Fibroblast of peridontal ligament (primary cell): ENCODE results near the gene MYO1A.
"Not testable (repeated sequence)": the region's sequence is repeated elsewhere in the genome, so short reads cannot be mapped to it uniquely, and the experiment has no call there.

Experiments
- DNase-seq: peaks from one replicate; pipeline ENCODE4 v3.0.0-alpha.2; 2010; ENCODE audit errors: extremely low read depth

Gene MYO1A

DNA sequence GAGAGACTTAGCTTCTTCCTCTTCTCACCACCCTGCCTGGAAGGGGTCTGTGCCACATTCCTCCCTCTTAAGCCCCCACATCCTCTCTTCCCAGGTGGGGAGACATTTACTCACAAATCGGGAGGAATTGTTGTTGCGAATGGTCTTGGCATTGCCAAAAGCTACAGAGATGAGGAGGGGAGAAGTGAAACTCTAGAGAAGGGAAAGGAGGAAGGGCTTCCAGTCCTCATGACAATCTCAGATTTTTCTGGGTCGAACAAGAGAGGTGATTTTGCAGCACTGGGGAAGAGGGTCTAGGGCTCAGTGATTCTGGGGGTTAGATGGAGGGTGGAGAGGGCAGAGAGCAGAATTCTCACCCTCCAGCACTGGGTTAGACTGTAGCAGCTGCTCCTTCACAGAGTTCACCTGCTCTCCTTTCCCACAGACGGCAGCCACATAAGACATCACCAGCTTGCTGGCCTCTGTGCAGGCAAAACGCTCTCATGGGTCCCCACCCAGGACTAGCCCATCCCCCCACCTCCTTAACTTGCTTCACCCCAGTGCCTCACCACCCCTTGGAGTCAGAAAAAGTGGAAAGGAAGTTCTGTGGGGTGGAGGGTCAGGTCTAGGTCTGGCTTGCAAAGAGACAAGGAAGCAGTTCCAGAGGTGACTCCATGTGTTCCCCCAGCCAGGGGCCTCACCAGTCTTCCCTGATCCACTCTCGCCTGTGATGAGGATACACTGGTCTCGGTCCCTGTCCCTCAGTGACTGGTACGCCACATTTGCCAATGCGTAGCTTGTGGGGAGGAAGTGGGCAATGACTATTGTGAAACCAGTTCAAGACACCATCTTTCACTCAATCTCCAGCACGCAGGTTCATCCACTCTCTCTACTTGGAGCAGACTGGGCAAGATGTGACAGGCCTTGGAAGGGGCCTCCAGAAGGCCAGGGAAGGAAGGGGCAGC, 2.7 kb downstream of the MYO1A start:
- DNase-seq = no peak

DNA sequence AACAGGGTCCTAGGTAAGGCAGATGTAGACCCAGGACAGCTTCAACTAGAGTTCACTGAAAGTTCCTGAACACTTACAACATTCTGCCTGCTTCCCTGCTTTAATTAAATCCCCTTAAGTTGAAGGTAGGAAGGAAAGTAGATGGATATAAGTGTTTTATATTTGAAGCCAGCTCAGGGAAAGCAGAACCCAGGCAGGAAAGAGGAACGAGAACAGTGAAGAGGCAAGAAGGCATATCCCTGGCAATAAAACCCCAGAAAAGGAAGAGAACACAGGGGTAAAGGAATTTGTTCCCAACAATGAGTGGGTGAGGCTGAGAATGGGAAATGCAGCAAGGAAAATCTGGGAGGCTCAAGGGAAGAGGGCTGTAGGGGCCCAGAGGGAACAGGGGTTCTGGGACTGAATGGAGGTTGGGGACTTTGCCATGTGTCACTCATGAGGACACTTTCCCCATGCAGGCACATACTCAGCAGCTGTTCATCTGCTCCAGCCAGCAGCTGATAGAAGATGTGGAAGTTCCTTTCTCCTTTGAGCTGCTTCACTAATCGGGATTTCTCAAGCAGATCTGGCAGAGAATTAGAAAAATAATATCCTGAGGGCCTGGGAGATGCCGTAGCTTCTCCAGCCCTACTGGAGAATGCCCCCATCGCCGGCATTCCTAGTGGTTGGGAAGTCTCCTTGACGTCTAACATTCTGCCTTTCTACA, 3.7 kb downstream of the MYO1A start:
- no peak for DNase-seq

DNA sequence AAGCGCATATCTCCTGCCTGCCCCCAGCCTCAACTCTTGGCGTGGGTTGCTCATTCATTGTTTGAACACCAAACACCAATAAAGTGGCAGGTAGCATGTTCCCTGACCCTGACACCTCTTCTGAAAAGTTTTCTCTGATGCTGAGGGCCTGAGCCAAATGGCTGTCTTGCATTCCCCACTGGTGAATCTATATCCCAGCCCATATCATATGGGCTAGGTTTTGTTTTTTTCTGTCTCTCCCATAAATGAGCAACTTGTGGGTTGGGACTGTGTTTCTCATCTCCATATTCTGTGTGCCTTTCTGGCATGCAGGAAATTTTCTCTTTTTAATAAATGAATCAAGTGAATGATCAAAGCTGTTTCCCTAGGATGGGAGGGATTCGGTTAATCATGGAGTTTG, 5.0 kb downstream of the MYO1A start:
- DNase-seq = no peak

DNA sequence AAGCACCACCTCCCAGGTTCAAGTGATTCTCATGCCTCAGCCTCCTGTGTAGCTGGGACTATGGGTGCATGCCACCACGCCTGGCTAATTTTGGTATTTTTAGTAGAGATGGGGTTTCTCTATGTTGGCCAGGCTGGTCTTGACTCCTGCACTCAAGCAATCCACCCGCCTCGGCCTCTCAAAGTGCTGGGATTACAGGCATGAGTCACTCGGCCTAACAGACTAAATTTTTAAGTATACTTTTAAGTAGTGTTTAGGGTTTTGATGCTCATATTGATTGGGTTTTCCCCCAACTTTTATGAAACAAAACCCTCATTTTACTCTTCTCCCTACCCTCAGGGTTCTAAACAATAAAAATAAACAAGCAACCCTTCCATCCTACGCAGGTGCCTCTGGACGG, 5.5 kb downstream of the MYO1A start:
- no peak for DNase-seq

DNA sequence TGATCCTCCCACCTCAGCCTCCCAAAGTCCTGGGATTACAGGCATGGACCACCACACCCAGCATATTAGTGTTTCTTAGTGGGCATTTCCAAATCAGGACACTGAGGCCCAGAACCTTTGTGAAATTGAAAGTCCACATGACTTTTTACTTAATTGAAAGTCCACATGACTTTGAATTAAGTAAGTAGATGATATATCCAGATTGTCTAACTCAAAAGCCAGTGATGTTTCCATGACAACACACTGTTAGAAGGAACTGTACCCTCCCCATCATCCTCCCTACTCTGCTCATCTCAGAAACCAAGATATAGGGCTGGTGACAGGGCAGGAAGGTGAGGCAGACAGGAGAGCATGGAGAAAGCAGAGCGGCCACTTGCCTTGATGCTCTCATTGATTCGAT, 7.2 kb downstream of the MYO1A start:
- no peak for DNase-seq

DNA sequence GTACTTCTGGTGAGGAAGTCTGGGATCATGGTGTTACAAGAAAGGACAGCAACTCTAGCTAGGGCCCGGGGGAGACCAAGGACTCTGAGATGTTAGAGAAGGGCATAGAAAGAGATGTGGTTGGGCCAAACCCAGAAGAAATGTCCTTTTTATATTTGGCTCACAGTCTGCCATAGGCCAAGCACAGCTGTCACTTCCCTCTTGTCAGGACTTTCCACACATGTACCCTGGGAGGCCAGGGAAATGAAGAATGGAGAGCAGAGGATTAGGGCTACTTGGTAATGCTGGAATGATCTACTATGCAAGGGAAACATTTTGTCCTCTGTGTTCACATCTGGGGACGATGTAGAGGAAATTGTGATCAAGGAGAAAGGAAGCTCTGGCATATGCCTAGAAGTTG, 9.2 kb downstream of the MYO1A start:
- no peak for DNase-seq

DNA sequence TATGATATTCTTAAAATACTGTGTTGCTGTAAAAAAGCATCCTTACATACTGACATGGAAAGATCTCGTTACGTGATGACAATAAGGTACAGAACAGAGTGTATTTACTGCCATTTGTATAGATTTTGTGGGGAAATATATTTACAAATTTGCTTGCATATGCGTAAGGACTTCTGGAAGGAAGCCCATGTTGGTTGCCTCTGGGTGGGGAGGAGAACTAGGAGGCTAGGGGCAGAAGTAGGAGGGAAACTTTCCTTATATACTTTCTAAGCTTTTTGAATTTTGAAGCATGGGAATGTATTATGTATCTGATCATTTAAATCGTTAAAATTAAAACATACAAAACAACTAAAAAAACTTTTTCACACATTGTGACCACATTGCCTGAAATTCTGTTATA, 9.7 kb downstream of the MYO1A start:
- no peak for DNase-seq

DNA sequence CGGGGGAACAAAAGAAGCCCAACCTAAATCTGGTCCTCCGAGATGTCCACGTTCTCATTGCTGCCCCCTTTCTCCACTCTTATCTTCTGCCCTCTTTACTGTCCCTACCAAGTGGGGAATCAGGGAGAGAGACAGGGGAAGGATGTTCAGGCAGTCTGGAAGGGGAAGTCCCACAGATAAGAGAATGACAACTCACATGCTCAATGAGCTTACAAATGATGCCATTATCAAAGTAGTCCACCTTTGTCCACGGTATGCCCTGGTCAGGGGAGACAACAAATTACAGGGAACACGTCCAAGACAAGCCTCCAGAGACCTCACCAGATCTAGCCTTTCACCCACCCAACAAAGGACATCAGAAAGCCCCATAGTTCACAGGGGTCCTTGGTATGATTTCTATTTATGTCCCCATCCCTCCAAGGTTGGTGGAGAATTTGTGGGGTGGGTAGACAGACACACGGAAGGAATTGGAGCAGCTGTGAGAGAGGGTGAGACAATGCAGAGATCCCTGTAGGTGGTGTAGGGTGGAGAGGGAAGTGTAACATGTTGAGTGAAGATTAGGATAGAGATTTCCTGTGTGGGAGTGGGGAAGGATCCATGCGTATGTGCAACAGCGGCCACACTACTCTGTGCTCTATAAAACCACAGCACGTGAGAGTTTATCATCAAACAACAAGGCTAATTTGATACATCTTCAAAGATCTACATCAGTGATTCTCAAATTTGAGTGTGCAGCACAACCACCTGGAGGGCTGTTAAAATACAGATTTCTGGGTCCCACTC, 10.7 kb downstream of the MYO1A start:
- DNase-seq = no peak

DNA sequence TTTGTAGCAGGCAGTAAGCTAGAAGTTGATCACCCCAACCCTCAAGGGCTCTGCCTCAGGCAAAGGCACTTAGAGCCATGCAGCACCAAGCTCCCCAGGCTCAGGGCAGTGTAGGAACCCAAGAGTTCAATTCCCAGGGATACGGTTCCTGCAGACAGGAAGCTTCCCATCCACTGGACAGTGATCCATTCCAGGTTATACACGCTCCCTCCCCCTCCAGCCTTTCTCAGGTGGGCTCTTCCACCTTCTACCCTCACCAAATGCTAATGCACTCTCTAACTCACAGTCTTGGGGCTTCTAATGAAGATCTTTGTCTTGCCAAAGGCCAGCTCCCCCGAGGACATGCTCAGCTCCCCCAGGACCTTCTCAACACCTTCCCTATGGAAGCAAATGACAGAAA, 12.7 kb downstream of the MYO1A start:
- DNase-seq = no peak

DNA sequence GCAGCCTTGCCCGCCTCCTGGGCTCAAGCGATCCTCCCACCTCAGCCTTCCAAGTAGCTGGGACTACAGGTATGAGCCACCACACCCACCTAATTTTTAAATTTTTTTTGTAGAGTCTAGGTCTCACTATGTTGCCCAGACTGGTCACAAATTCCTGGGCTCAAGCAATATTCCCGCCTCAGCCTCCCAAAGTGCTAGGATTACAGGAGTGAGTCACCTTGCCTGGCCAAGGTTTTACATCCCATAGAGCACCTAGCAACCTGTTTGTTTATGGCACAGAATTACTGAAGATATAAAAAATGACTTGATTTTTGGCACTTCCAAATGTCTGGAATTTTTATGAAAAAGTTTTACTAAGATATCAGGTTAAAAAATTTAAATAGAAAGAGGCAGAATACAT, 16.5 kb downstream of the MYO1A start:
- DNase-seq = no peak

DNA sequence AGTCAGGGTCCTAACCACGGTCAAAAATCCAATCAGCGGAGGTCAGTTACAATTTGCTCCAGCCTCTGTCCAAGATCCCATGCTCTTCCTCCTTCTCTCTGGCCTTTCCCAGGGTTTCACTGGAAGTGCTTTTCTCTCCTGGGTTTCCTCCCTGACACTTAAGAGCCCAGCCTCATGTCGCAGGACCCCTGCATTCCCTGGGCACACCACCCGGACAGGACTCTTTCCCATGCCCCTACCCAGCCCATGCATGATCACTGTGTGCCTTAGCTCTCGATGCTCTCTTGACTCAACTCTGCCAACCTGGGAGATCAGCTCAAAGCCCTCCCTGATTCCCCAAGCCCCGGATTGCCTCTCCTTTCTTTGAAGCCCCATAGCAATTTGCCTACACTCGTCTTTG, 18.1 kb downstream of the MYO1A start:
- DNase-seq = no peak

DNA sequence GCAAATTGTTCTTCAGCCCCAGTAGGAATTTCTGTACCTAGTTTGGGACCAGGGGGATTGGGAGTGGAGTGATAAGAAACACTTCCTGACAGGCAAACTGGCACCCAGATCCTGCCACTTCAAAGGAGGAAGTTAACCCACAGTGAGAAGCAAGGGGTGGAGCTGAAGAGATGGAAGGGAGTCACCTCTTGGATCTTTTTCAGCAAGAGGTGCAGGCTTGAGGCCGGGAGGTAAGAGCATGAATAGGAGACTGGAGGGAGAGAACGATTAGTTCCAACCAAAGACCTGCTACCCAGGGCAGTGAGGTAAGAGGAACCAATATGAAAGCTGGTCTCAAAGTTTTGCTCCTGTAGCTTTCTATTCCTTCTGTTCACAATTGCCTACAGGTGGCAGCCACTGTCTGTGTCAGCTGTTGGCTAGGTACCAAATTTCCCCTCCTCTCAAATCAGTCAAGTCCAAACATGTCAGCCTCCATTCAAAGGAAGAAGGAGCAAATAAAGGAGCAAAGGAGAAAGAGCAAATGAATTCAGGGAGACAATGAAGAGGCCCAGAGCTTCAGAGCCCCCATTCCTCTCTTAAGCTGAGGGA, 18.7 kb downstream of the MYO1A start:
- no peak for DNase-seq

DNA sequence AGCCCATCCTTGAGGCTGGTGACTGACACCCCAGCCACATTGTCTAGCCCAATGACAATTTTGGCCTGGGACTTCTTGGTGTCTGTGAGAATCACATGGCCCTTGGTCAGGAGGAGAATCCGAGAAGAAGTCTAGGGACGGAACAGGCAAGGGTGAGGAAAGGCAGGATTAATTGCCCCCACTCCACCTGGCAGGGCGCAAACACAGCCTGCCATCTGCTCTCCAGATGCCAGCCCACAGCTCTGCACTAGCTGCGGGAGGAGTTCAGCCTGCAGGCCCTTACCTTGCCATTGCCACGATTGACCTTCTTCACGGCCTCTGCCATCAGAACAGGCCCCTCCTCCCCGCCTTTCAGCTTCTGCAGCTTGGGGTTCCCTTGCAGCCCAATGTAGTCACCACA, 20.5 kb downstream of the MYO1A start:
- no peak for DNase-seq

DNA sequence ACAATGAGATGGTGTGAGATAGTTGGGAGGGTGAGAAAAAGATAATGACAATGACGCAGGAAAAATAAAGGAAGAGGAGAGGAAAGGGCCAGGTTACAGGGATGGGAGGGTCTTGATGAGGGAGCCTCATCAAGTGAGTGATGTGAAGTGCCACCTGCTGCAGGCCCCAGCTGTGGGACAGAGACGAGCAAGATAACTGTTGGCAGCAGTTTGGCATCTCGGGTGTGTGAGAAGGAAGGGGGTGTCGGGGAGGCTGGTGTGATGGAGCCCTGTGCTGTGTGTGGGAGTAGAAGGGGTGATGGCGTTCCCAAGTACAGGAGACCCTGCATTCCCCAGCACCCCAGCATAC, 22.1 kb downstream of the MYO1A start:
- DNase-seq = no peak

DNA sequence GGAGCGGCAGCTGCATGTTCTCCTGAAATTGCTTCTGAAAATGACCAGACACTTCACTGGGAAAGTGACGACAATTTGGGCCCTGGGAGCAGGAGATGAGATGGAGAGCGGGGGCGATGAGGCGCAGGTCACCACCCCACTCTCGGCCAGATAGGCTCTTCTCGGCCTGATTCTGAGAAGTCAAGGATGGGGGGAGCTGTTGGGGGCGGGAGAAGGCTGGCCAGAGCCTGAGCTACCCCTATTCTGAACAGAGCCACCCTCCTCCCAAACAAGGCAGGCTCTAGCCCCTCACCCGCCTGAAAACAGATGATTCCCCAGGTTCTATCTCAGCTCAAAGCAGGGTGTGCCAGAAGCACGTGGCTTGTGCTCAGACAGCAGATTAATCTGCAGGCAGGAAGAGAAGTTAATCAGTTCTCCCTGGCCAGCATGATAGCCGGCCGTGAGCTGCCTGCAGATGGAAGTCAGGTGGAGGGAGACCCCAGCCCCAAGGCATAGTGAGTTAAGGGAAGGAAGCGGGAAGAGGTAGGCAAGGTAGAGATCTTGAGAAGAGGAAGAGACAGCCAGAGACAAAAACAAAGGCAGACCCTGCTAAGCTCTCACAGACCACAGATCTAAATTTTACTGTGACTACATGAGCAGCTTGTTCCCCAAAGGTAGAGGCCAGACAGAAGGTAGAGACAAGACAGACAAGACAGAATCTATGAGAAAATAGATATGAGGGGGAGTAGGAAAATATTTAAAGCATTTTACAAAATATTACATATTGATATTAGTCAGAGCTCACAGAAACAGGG, 22.7 kb downstream of the MYO1A start:
- no peak for DNase-seq

DNA sequence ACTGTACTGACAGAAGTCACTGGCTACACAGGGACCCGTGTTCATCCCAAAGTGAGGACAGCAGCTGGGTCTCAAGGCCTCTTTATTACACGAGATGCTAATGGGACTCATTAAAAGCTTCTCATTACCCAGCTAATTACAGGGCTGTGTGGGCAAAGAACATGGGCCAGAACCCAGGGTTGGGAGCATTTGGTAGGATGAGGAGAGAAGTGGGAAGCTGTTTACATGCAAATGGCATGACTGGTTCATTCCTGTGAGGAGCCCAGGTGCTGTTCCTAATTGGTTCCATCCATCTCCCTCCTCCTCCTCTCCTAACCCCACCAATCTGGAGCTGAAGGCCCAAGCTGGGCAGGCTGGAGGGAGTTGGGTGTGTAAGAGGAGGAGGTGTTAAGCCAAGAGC, 24.7 kb downstream of the MYO1A start:
- DNase-seq = no peak

DNA sequence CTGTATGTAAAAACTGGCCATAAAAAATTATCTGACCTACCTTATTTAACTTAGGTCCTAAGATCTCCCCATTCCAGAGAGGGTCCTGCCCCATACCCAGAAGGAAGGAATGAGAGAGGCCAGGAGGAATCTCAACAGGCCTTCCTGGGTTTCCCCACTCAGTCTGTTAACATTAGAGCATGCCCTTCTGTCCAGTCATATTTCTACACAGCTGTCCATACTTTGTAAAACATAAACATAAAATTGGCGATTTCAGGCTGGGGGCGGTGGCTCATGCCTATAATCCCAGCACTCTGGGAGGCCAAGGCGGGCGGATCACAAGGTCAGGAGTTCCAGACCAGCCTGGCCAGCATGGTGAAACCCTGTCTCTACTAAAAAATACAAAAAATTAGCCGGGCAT, 27.6 kb downstream of the MYO1A start:
- DNase-seq = peak; percentile 73

DNA sequence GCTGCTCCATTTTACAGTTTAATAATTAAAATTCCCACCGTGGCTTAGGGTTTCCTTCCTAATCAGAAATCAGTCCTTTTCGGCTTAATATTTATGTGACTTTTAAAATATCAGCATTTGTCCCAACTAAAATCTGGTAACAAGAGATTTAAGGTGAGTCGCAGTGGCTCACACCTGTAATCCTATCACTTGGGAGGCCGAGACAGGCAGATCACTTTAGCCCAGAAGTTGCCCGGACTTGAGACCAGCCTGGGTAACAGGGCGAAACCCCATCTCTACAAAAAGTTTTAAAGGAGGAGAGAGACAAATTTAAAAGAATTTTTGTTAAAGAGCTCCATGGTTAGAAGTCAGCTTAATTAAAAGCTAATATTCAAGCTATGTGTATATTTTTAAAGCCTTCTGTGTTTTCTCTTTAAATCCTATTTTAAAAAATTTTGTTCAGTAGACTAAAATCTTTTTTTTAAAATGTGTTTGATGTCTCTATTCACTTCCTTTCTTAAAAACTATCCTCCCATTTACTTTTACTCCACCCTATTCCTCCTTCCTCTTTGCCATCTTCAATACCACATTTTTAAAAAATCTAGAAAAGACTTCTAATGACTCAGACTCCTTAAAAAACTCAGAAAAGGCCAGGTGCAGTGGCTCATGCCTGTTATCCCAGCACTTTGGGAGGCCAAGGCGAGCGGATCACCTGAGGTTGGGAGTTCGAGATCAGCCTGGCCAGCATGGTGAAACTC, 29.8 kb downstream of the MYO1A start:
- DNase-seq = no peak

DNA sequence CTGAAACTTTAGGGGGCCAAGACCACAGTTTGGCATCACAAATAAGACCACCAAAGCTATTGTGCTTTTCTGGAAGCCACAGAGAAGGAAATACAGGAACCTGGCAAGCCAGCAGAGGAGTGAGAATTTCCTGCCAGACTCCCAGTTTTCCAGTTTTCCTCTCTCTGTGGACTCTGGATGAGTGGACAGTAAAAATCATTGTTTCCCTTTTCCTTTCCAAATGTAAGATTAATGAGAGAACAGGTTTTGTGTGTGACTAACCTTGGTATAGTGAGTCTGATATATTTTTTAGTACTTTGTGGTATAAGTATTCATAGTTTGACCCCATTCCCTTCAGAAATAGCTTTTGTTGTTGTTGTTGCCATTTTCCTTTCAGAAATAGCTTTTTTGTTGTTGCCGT, 31.0 kb downstream of the MYO1A start:
- no peak for DNase-seq

DNA sequence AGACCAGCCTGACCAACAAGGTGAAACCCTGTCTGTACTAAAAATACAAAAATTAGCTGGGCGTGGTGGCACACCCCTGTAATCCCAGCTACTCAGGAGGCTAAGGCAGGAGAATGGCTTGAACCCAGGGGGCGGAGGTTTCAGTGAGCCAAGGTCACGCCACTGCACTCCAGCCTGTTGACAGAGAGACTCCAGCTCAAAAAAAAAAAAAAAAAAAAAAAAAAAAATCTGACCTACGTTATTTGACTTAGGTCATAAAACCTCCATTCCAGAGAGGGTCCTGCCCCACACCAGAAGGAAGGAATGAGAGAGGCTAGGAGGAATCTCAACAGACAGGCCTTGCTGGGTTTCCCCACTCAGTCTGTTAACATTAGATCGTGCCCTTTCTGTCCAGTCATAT, 31.6 kb downstream of the MYO1A start:
- not testable (repeated sequence) for DNase-seq

DNA sequence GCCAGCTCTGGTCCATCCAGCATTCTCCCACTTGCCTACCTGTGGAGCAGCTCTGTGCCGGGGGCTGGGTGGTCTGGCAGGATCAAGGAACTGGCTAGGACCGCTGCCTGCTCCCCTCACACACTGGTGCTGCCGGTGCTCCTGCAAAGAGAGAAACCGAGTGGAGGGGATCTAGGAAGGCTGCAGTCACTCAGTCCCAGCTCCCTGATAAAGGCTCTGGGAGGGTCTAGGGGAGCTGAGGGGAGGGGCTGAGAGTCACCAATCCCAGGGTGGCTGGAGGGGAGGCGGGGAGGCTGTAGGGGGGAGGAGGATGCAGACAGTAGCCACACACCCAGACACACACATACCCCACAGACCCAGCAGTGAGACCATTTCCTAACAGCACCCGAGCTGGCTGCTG, 33.6 kb downstream of the MYO1A start, which contains the start of gene TAC3:
TSS of gene TAC3 (minus strand) at position 182 of the 400 bp plus-strand sequence. CDS start 732 bp downstream, outside the sequence.
- DNase-seq = no peak
